GM23338 (cell line): ENCODE data around the gene ZYG11A. TPM values are rescaled to one million over a fixed set of nuclear protein-coding genes. Genes with fewer than 3 reads are reported as not detected.

Experiments
- CREB1 ChIP-seq: fragments of 250-450 bp; sonication (Bioruptor Pico); IDR thresholded peaks from 2 replicates; pipeline ENCODE4 v1.5.0; 2020; ENCODE audit warnings: low read depth, mild to moderate bottlenecking, moderate library complexity
- EZH2 ChIP-seq: fragments of 200-600 bp; sonication (generic); IDR thresholded peaks from one replicate; pipeline ENCODE4 v1.8.0; 2017; ENCODE audit warnings: antibody characterized with exemption, mild to moderate bottlenecking, low read depth; ENCODE audit not compliant: unreplicated experiment
- JUNB ChIP-seq: IDR thresholded peaks from one replicate; pipeline ENCODE4 v1.6.1; 2016; ENCODE audit warnings: antibody characterized with exemption; ENCODE audit not compliant: unreplicated experiment
- NANOG ChIP-seq: IDR thresholded peaks from 2 replicates; pipeline ENCODE4 v1.6.1; 2016; ENCODE audit warnings: antibody characterized with exemption, borderline replicate concordance
- STAT1 ChIP-seq: IDR thresholded peaks from one replicate; pipeline ENCODE4 v1.6.1; 2016; ENCODE audit warnings: antibody characterized with exemption; ENCODE audit not compliant: unreplicated experiment
- polyA plus RNA-seq: library from polyadenylated mRNA; unstranded; fragments of >200 nt; fragmentation: Nextera tagmentation; extraction: Ambion mirVana; gene quantifications from 2 replicates; pipeline ENCODE4 v1.2.1, GENCODE V29; 2016
- total RNA-seq: library from RNA; depleted of rRNA; stranded (reverse); fragments of >200 nt; shearing (Covaris generic); gene quantifications from 2 replicates; pipeline ENCODE4 v1.2.3, GENCODE V29; 2014
- TF ChIP-seq, protein P1 (sequence below): fragments of 250-450 bp; sonication (Bioruptor Pico); IDR thresholded peaks from 2 replicates; pipeline ENCODE4 v1.5.0; 2020; ENCODE audit warnings: mild to moderate bottlenecking, moderate library complexity
- TF ChIP-seq, protein P2 (sequence below): IDR thresholded peaks from one replicate; pipeline ENCODE4 v1.6.1; 2018; ENCODE audit warnings: antibody characterized with exemption; ENCODE audit not compliant: unreplicated experiment
- TF ChIP-seq, protein P3 (sequence below): IDR thresholded peaks from 2 replicates; pipeline ENCODE4 v1.6.1; 2016; ENCODE audit warnings: antibody characterized with exemption

Gene ZYG11A
- total and polyA plus RNA-seq, 2 experiments from 2014 or later, result 1.3 to 4.8 TPM

DNA sequence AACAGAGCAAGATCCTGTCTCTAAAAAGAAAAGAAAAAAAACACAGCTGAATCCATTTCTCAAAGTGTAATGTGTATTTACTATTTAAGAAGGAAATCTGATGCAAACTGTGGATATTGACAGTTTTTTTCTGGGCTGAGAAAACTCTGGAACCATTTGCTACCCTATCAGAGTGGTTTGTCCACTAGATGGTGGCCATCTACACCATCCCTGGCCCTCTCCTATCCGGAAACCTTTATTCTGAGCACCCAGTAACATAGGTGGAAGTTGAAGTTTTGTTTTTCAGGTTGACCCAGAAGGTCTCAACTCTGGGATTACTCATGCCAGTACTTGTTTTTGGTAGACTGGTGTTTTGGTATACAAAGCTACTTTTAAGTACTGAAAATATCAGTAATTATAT lies 58.8 kb downstream of the ZYG11A start (continued):
- TF ChIP-seq, protein P1, sequence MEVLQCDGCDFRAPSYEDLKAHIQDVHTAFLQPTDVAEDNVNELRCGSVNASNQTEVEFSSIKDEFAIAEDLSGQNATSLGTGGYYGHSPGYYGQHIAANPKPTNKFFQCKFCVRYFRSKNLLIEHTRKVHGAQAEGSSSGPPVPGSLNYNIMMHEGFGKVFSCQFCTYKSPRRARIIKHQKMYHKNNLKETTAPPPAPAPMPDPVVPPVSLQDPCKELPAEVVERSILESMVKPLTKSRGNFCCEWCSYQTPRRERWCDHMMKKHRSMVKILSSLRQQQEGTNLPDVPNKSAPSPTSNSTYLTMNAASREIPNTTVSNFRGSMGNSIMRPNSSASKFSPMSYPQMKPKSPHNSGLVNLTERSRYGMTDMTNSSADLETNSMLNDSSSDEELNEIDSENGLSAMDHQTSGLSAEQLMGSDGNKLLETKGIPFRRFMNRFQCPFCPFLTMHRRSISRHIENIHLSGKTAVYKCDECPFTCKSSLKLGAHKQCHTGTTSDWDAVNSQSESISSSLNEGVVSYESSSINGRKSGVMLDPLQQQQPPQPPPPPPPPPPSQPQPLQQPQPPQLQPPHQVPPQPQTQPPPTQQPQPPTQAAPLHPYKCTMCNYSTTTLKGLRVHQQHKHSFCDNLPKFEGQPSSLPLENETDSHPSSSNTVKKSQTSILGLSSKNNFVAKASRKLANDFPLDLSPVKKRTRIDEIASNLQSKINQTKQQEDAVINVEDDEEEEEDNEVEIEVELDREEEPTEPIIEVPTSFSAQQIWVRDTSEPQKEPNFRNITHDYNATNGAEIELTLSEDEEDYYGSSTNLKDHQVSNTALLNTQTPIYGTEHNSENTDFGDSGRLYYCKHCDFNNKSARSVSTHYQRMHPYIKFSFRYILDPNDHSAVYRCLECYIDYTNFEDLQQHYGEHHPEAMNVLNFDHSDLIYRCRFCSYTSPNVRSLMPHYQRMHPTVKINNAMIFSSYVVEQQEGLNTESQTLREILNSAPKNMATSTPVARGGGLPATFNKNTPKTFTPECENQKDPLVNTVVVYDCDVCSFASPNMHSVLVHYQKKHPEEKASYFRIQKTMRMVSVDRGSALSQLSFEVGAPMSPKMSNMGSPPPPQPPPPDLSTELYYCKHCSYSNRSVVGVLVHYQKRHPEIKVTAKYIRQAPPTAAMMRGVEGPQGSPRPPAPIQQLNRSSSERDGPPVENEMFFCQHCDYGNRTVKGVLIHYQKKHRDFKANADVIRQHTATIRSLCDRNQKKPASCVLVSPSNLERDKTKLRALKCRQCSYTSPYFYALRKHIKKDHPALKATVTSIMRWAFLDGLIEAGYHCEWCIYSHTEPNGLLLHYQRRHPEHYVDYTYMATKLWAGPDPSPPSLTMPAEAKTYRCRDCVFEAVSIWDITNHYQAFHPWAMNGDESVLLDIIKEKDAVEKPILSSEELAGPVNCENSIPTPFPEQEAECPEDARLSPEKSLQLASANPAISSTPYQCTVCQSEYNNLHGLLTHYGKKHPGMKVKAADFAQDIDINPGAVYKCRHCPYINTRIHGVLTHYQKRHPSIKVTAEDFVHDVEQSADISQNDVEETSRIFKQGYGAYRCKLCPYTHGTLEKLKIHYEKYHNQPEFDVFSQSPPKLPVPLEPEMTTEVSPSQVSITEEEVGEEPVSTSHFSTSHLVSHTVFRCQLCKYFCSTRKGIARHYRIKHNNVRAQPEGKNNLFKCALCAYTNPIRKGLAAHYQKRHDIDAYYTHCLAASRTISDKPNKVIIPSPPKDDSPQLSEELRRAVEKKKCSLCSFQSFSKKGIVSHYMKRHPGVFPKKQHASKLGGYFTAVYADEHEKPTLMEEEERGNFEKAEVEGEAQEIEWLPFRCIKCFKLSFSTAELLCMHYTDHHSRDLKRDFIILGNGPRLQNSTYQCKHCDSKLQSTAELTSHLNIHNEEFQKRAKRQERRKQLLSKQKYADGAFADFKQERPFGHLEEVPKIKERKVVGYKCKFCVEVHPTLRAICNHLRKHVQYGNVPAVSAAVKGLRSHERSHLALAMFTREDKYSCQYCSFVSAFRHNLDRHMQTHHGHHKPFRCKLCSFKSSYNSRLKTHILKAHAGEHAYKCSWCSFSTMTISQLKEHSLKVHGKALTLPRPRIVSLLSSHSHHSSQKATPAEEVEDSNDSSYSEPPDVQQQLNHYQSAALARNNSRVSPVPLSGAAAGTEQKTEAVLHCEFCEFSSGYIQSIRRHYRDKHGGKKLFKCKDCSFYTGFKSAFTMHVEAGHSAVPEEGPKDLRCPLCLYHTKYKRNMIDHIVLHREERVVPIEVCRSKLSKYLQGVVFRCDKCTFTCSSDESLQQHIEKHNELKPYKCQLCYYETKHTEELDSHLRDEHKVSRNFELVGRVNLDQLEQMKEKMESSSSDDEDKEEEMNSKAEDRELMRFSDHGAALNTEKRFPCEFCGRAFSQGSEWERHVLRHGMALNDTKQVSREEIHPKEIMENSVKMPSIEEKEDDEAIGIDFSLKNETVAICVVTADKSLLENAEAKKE (CRISPR knock-in tag), result no peak
- no peak for TF ChIP-seq CREB1 (CRISPR knock-in tag)
- TF ChIP-seq EZH2, result no peak
- TF ChIP-seq, protein P2, sequence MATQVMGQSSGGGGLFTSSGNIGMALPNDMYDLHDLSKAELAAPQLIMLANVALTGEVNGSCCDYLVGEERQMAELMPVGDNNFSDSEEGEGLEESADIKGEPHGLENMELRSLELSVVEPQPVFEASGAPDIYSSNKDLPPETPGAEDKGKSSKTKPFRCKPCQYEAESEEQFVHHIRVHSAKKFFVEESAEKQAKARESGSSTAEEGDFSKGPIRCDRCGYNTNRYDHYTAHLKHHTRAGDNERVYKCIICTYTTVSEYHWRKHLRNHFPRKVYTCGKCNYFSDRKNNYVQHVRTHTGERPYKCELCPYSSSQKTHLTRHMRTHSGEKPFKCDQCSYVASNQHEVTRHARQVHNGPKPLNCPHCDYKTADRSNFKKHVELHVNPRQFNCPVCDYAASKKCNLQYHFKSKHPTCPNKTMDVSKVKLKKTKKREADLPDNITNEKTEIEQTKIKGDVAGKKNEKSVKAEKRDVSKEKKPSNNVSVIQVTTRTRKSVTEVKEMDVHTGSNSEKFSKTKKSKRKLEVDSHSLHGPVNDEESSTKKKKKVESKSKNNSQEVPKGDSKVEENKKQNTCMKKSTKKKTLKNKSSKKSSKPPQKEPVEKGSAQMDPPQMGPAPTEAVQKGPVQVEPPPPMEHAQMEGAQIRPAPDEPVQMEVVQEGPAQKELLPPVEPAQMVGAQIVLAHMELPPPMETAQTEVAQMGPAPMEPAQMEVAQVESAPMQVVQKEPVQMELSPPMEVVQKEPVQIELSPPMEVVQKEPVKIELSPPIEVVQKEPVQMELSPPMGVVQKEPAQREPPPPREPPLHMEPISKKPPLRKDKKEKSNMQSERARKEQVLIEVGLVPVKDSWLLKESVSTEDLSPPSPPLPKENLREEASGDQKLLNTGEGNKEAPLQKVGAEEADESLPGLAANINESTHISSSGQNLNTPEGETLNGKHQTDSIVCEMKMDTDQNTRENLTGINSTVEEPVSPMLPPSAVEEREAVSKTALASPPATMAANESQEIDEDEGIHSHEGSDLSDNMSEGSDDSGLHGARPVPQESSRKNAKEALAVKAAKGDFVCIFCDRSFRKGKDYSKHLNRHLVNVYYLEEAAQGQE, result no peak
- TF ChIP-seq, protein P3, sequence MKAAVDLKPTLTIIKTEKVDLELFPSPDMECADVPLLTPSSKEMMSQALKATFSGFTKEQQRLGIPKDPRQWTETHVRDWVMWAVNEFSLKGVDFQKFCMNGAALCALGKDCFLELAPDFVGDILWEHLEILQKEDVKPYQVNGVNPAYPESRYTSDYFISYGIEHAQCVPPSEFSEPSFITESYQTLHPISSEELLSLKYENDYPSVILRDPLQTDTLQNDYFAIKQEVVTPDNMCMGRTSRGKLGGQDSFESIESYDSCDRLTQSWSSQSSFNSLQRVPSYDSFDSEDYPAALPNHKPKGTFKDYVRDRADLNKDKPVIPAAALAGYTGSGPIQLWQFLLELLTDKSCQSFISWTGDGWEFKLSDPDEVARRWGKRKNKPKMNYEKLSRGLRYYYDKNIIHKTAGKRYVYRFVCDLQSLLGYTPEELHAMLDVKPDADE, result no peak
- no peak for TF ChIP-seq JUNB
- TF ChIP-seq STAT1, result no peak
- TF ChIP-seq NANOG, result no peak
